Activated T-cell treated with anti-CD3 and anti-CD28 coated beads, Interleukin-2, amount 50 U/mL, for 48 hours (primary cell): ENCODE results near the gene RANBP3L.
"Not testable (repeated sequence)": the region's sequence is repeated elsewhere in the genome, so short reads cannot be mapped to it uniquely, and the experiment has no call there.

ENCODE experiments used
- DNase-seq, 2 experiments: peaks; one replicate each; pipeline ENCODE4 v3.0.0-alpha.2; 2020

The RANBP3L gene

GRCh38 chr5:36283775-36284174, 17.9 kb downstream of the RANBP3L start:
- not testable (repeated sequence) for DNase-seq

GRCh38 chr5:36281626-36282025, 20.1 kb downstream of the RANBP3L start:
- no peak for DNase-seq

- DNase-seq = no peak
These were observed 22.5 kb downstream of the RANBP3L start for GRCh38 chr5:36279054-36279698.

GRCh38 chr5:36277521-36278176, 24.1 kb downstream of the RANBP3L start:
- no peak for DNase-seq

- DNase-seq = no peak
These were observed 24.8 kb downstream of the RANBP3L start for GRCh38 chr5:36276864-36277263.

GRCh38 chr5:36273809-36274526, 27.7 kb downstream of the RANBP3L start:
- DNase-seq = no peak

GRCh38 chr5:36272136-36272690, 29.5 kb downstream of the RANBP3L start:
- no peak for DNase-seq

- DNase-seq = no peak
These were observed 30.7 kb downstream of the RANBP3L start for GRCh38 chr5:36270876-36271575.

- no peak for DNase-seq
These were observed 31.5 kb downstream of the RANBP3L start for GRCh38 chr5:36270175-36270574.

GRCh38 chr5:36269478-36269877, 32.2 kb downstream of the RANBP3L start:
- no peak for DNase-seq

GRCh38 chr5:36267905-36268304, 33.8 kb downstream of the RANBP3L start:
- no peak for DNase-seq

GRCh38 chr5:36264202-36264760, 37.4 kb downstream of the RANBP3L start:
- no peak for DNase-seq

GRCh38 chr5:36261186-36261585, 40.5 kb downstream of the RANBP3L start:
- DNase-seq = no peak

- no peak for DNase-seq
These were observed 48.1 kb downstream of the RANBP3L start for GRCh38 chr5:36253575-36253974.

- no peak for DNase-seq
These were observed 48.9 kb downstream of the RANBP3L start for GRCh38 chr5:36252722-36253365.

GRCh38 chr5:36251218-36251617, 50.5 kb downstream of the RANBP3L start:
- DNase-seq = no peak

- DNase-seq = no peak
These were observed 51.3 kb downstream of the RANBP3L start for GRCh38 chr5:36250427-36250826.

GRCh38 chr5:36246036-36246800, 55.5 kb downstream of the RANBP3L start:
- DNase-seq = no peak

- DNase-seq = no peak
These were observed 57.6 kb downstream of the RANBP3L start for GRCh38 chr5:36244076-36244475.

- DNase-seq = no peak
These were observed 58.0 kb downstream of the RANBP3L start for GRCh38 chr5:36243653-36244052.
